ENCODE results near the gene RTF2.

RTF2 gene

DNA sequence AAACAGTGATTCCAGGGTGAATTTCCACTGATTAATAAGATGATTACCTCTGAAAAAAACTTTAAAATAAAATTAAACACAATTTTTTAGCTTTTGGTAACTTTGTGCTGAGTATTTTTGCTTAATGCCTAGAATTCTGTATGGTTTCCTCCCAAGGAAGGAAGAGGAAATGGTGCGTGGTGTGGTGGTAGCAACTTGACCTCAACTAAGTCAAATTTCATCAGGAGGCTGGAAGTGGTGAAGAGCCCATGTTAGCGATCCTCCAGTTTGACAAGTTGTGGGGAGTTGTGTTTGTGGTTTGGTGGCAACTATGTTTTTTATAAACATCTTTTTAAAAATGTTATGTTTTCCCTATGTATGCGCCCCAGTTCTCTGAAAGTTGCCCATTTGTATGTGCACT is 5.0 kb upstream of the RTF2 start:
- no peak for DNase-seq
- in situ Hi-C loops (cut with HindIII; ENCODE audit: low pct_ligation_motif_present, low pct_unique_long_range_greater_than_20kb, low sequenced_read_pairs), result no loop called here

DNA sequence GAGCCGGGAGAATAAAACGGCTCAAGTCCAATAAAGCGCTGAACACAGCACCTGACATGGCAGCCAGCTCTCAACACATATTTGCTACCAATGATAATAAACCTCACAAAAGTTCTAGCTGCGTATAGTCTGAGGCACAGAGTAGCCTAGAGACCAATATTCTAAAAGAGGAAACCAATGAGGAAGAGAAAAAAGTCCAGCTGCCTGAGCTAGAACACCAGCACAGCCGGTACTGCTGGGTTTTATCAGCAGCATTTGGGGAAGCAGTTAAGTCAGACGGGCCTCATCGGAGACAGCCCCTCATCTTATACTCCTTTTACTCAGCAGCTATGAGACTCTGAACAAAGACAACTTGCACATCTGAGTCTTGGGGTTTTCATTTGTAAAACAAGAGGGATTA is 2.4 kb upstream of the RTF2 start:
- in situ Hi-C loops (cut with HindIII; ENCODE audit: low pct_ligation_motif_present, low pct_unique_long_range_greater_than_20kb, low sequenced_read_pairs), result no loop called here
- DNase-seq, result no peak

DNA sequence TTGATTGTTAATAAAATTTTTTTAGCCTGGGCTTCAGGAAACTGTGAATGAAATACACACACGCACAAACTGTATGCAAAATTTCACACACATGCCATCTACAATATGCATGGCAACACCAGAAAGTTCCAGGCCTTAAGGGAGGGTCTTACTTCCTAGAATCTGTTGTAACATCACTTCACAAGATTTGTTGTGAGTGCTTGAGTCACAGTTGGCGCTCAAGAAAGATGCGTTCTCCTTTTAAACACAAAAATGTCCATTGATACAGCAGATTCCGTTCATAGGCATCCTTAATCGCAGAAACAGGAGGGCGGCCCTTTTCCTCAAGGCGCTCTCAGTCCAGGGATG is 485 bp upstream of the RTF2 start:
- no peak for DNase-seq
- in situ Hi-C loops (cut with HindIII; ENCODE audit: low pct_ligation_motif_present, low pct_unique_long_range_greater_than_20kb, low sequenced_read_pairs), result no loop called here

DNA sequence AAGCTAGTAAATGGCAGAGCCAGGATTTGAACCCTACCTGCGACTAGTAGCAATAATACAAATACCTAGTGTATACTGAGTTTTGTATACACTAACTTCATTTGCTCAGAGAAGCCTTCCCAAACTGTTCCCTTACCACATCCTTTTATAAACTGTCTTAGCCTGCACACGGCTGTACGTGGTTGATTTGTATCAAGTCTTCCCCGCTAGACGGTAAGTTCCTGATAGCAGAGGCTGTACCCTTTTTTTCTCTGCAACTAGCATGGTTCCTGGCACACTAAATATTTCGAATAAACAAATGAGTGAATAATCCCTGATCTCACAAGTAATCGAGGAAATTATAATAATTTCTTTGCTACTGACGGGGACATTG is 636 bp downstream of the RTF2 start:
- in situ Hi-C loops (cut with HindIII; ENCODE audit: low pct_ligation_motif_present, low pct_unique_long_range_greater_than_20kb, low sequenced_read_pairs), result no loop called here

DNA sequence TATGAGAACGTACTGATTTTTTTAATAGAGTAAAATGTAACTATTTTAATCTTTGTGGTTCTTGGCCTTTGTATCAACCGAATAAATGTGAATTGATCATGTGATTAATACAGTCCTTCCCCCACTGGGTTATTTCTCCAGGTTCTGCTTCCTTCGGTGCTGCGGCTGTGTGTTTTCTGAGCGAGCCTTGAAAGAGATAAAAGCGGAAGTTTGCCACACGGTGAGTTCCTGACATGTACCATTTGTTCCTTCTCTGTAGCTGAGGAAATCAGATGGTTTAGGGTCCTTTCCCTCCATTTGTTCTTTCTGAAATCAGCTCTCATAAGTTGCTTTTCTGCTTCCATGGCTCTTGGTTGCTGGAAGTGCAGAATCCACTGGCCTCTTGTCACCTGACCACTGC is 15.5 kb downstream of the RTF2 start:
- in situ Hi-C loops (cut with HindIII; ENCODE audit: low pct_ligation_motif_present, low pct_unique_long_range_greater_than_20kb, low sequenced_read_pairs), result no loop called here
- DNase-seq, result no peak

More for the DNA sequence above, 636 bp downstream of the RTF2 start:
- no peak for DNase-seq

DNA sequence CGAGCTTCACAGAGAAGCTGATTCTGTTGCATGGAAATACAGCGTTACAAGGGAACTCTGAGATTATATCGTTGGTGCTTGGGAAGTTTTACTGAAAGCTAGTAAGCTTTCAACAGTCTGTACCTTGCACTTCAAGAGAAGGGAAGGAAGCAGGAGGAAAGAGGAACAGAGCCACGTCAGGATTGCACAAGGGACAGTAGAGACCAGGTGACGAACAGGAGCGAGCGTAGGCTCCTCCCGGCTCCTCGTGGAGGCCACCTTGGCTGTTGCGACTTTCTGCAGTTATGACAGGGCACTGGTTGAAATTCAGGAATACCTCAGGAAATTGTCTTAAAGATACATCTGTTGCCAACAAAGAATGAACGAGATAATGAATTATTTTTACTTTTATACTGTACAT is 18.8 kb downstream of the RTF2 start:
- DNase-seq, result no peak
- in situ Hi-C loops (cut with HindIII; ENCODE audit: low pct_ligation_motif_present, low pct_unique_long_range_greater_than_20kb, low sequenced_read_pairs), result no loop called here

DNA sequence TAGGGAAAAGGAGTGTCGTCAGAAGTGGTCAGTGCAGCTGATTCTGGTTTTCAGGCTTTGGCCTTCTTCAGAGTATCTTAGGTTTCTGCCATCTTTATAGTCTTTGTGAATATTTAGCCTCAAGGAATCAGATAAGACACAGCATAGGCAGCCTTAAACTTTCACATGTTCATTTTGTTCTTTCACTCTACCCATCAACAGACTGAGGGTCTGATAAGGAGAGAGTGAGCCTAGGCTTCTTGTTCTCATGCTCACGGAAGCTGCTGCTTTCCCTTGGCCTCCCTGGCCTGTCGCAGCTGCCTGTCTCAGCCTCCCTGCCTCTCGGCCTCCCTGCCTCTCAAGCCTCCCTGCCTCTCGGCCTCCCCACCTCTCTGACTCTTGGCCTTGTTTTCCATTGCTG is 20.1 kb downstream of the RTF2 start:
- in situ Hi-C loops (cut with HindIII; ENCODE audit: low pct_ligation_motif_present, low pct_unique_long_range_greater_than_20kb, low sequenced_read_pairs), result no loop called here
- DNase-seq, result no peak

DNA sequence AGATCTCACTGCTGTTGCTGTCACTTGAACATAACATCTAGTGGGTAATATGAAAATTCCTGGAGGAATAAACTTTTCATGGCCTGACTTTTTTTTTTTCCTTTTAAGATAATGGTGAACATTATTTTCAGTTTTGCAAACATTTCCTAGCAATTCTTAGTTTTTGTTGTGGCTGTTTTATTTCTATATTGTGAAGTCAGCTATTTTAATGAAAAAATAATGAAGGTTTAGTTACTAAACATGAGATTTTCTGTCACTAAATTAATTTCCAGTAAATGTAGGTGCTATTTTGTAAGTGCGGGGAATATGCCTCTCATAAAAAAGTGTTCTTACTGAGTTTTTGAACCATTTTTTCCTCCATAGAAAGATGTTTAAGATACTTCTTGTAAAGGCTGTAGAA is 32.7 kb downstream of the RTF2 start:
- DNase-seq, result no peak
- in situ Hi-C loops (cut with HindIII; ENCODE audit: low pct_ligation_motif_present, low pct_unique_long_range_greater_than_20kb, low sequenced_read_pairs), result no loop called here

DNA sequence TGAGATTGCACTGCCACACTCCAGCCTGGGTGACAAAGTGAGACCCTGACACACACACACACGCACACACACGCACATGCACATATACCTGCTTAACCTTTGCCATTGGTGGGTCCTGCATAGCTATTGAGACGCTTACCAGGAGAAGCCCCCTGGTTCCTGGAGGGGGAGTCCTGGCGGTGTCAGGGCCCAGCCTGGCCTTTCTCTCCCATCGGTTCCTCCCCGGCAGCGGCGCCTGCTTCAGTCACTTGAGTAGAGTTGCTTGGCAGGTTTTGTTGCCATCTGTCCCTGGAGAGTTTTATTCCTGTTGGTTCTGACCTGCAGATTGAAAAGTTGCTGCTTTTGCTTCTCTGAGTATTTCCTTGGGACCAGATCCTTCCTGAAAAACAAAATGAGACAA is 35.5 kb downstream of the RTF2 start:
- DNase-seq, result no peak
- in situ Hi-C loops (cut with HindIII; ENCODE audit: low pct_ligation_motif_present, low pct_unique_long_range_greater_than_20kb, low sequenced_read_pairs), result no loop called here

DNA sequence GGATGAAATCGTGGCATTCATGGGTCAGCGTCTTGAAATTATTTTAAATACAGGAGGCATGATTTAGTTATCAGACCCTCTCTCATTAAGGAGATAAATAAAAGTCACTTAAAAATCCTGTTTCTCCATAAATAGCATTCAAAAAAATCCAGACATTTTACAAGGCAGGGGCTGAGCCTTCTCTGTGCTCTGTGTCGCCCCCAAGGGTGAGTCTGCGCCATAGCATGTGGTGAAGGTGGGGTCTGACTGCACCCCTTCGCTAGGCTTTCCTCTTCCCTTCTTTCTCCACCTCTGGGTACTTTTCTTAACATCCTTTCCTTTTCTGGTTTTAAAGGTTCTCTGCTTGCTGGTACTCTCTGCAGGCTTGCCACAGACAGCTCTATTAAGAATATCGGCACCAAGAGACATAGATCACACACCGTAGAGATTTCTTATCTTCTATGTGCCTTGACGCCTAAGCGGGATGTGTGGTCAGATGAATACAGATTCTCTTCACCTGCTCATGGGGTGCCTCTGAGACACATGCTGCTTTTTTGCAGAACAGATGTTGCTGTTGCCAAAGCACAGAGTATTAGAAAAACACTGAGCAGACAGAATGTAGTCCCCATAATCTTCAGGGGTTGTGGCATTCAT is 36.1 kb downstream of the RTF2 start:
- in situ Hi-C loops (cut with HindIII; ENCODE audit: low pct_ligation_motif_present, low pct_unique_long_range_greater_than_20kb, low sequenced_read_pairs), result no loop called here
- DNase-seq, result peak; percentile 11

DNA sequence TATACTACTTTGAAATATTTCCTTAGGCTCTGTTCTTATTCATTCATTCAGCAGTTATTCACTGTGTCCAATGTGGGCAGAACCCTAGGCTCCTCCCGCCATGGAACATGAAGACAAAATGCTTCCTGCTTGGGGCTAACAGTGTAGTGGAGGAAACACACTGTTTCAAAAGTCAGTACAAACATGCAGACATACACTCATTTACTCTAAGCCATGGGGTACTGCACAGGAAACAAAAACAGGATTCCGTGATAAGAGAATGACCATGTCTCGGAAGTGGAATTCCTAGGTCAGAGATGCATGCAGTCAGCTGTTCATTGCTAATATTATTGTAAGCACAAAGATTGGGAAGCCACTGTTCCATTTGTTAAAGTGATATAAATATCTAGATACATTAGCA is 37.7 kb downstream of the RTF2 start:
- DNase-seq, result no peak
- in situ Hi-C loops (cut with HindIII; ENCODE audit: low pct_ligation_motif_present, low pct_unique_long_range_greater_than_20kb, low sequenced_read_pairs), result no loop called here

DNA sequence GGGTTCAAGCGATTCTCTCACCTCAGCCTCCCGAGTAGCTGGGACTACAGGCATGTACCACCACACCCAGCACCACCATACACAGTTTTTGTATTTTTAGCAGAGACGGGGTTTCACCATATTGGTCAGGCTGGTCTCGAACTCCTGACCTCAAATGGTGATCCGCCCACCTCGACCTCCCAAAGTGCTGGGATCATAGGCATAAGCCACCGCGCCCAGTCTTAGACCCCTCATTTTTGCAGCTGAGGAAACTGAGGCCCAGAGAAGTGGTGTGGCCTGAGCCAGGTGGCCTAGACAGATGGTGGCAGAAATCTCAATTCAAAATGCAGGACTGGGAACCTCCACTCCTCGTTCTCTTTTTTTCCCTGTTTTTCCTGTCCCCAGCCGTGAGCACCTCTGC is 43.5 kb downstream of the RTF2 start:
- in situ Hi-C loops (cut with HindIII; ENCODE audit: low pct_ligation_motif_present, low pct_unique_long_range_greater_than_20kb, low sequenced_read_pairs), result no loop called here
- no peak for DNase-seq

DNA sequence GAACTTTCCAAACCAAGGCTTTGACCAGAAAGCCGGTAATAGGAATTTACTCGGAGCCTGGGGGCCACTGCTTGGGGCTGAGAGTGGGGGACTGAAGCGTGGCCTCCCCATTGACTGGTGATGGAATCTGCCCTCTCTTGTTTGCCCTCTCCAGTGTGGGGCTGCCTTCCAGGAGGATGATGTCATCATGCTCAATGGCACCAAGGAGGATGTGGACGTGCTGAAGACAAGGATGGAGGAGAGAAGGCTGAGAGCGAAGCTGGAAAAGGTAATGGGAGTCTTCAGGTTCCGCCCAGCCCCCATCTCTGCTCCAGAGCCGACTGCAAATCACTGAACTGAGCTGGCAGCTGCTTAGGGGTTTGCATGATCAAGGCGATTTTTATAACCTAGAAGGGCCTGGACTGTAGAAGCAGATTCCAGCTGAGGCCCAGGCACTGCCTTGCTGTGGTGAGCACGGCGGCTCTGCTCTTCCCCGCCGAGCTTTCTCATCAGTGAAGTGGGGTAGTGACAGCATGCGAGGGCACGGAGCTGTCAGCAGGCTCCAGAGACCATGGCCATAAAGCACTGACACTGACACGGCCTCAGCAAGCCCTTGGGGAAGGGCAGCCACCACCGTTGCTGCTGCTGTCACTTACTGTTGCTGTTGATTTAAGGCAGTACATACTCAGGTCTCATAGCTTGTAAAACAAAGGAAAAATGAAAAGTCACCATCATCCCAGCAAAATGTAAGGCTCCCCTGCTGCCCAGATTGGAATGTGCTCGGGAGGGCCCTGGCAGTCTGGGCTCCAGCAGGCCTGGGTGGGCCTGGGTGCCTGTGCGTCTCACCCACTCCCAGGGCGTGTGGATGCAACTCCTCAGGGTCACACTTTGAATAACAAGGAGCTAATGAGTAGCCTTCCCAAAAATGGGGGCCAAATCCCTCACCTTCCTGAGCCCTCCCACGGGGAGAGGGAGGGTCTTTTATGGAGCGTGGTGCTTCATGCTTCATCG is 45.0 kb downstream of the RTF2 start:
- no peak for DNase-seq
- in situ Hi-C loops (cut with HindIII; ENCODE audit: low pct_ligation_motif_present, low pct_unique_long_range_greater_than_20kb, low sequenced_read_pairs), result no loop called here

DNA sequence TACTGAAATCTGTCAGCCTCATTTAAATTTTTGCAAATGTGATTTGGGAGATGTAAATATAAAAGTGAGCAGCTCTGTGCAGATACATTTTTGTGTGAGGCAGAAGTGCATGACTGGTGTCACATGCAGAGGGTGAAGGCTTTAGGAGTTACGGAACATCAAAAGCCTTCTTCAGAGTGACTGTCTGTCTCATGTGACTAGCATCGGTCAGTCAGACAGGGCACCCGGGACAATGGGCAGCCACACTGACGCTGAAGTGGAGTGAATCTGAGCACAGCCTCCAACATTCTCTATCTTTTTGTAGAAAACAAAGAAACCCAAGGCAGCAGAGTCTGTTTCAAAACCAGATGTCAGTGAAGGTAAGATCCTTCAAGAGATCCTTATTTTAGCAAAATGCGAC is 48.2 kb downstream of the RTF2 start:
- in situ Hi-C loops (cut with HindIII; ENCODE audit: low pct_ligation_motif_present, low pct_unique_long_range_greater_than_20kb, low sequenced_read_pairs), result no loop called here
- no peak for DNase-seq

DNA sequence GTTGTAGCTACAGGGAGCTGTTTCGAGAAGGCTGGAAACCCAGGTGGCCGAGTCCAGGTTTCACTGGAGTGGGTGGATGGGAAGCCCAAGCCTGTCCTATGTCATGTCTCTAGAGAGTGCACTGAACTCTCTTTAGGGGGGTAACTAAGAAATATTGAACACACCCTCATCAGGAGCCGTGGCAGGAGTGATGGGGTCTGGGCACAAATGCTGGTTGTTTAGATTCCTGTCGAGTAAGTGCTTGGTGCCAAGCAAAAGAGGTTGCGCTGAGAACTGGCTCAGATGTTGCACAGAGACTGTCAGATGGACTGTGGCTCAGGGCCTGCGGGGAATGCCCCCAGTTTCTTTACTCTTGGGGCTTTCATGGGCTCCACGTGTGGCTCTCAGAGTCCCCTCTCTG is 48.8 kb downstream of the RTF2 start:
- no peak for DNase-seq
- in situ Hi-C loops (cut with HindIII; ENCODE audit: low pct_ligation_motif_present, low pct_unique_long_range_greater_than_20kb, low sequenced_read_pairs), result no loop called here

DNA sequence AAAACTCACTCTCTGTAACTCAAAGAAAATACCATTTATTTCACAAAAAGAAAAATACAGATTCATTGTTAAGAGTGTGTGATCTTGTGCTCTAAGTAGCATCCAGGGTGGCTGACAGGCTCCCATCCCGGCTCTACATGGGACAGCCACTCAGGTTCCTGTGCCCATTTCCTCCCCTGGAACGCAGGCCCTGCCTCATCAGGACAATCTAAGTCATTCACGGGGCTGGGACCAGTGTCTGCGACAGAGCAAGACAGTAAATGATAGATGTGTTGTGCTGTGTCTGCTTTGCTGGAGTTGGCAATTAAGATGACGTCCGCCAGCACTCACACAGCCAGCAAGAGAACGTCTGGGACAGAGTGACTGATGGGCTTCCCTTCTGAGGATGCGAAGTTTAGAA is 49.2 kb downstream of the RTF2 start:
- no peak for DNase-seq
- in situ Hi-C loops (cut with HindIII; ENCODE audit: low pct_ligation_motif_present, low pct_unique_long_range_greater_than_20kb, low sequenced_read_pairs), result no loop called here

DNA sequence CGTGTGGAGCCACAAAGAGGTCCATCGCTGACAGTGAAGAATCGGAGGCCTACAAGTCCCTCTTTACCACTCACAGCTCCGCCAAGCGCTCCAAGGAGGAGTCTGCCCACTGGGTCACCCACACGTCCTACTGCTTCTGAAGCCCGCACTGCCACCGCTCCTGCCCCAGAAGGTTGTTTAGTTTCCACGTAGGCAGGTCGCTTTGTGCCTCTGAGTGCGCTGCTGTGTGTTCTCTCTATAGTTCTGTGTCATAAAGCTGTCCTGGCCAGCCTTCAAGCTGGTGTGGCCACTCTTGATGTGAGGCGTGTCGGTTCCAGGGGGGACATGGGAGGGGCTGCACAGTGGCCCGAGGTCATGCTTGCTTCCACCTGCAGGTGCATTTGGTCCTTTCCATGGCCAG is 49.7 kb downstream of the RTF2 start:
- no peak for DNase-seq
- in situ Hi-C loops (cut with HindIII; ENCODE audit: low pct_ligation_motif_present, low pct_unique_long_range_greater_than_20kb, low sequenced_read_pairs), result no loop called here

DNA sequence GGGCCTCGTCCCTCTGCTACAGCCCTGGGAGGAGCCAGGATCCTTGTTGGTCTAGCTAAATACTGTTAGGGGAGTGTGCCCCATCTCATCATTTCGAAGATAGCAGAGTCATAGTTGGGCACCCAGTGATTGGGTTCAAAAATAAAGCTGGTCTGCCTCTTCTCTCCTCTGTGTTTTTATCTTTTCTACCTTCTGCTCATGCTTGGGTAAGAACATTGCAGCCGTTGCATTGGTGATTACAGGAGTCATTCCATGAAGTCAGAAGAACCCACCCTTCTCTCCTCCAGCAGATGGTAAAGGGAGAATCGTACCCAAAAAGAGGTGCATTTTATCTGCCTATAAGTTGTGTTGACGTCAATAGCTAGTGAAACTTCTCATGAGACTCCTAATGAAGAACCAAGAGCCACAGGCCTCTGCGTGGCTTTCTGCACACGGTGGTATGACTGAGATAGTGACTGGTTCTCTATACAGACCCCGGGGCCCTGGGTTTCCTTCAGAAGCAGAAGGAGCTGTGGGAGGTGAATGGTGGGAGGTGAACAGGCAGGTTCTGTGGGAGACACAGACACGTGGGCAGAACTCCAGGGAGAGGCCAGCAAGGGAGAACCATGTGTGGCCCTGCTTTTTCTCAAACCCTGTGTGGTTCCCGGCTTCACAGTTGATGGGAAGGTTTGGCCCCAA is 50.4 kb downstream of the RTF2 start:
- in situ Hi-C loops (cut with HindIII; ENCODE audit: low pct_ligation_motif_present, low pct_unique_long_range_greater_than_20kb, low sequenced_read_pairs), result no loop called here
- DNase-seq, result no peak

DNA sequence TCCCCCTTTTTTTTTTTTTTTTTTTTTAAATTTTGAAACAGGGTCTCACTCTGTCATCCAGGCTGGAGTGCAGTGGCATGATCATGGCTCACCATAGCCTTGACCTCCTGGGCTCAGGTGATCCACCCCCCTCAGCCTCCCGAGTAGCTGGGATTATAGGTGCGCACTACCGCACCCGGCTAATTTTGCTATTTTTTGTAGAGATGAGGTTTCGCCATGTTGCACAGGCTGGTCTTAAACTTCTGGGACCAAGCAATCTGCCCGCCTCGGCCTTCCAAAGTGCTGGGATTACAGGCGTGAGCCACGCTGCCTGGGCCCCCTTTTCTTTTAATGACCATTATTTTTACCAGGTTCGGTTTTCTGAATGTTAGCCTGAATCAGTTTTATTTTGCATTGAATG is 51.1 kb downstream of the RTF2 start:
- DNase-seq, result no peak
- in situ Hi-C loops (cut with HindIII; ENCODE audit: low pct_ligation_motif_present, low pct_unique_long_range_greater_than_20kb, low sequenced_read_pairs), result no loop called here

DNA sequence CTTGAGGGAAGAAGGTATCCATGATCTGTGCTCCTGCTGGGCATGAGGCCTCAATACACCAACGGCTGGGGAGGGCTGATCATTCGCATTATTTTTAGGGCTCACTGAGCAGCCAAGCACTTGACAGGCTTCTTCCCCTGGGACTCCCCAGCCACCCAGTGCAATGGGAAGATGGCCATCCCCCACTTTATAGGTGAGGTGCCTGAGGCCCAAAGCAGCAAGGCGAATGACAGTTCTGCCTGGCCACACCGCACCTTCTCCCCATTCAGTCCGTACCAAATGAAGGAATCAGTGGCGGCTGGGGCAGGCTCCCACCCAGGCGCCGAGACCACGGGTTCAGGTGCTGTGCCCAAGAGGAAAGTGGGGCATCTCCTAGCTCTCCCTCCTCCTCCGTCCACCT is 51.8 kb downstream of the RTF2 start:
- in situ Hi-C loops (cut with HindIII; ENCODE audit: low pct_ligation_motif_present, low pct_unique_long_range_greater_than_20kb, low sequenced_read_pairs), result no loop called here
- no peak for DNase-seq

Measured in ACHN (cell line).